Measurements from ENCODE around the gene CNST.
"Not testable (repeated sequence)": the region's sequence is repeated elsewhere in the genome, so short reads cannot be mapped to it uniquely, and the experiment has no call there.

The CNST gene

DNA sequence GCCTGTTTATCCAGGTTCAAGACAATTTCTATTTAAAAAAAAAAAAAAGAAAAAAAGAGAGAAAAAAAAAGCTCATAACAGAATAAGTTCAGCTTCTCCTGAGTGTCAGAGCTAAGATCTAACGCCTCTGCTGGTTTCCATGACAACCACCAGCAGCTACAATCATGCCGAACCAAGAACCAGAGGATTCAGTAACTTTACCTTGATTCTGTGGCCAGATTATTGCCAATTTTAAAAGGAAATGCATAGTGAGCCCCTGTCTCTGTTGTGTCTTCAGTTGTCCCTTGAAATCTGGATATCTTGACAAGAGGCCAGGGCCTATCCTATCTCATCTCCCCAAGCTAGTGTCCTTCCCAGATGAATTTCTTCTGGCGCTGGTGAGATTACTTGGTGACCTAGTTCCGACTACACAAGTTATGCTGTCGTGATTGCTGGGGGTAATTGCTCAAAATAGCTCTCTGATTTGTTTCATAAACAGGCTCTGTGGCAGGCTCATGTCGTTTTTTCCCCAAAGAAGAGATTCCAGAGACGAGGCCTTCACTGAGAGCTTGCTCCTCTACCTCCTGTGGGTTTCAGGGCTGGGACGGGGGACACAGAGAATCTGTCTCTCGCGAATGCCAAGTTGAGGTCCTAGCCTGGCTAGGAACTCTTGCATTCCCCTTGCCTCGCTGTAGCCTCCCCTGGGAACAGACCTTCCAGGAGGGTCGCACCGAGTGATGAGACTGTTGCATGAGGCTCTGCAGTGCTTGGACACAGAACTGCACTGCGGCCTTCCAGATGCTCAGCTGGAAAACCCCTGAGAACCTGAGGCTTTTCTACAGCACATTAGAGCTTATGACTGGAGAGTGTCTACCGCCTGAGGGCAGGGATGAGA, 125.6 kb downstream of the CNST start:
- DNase-seq: no peak
- H3K27me3 ChIP-seq: no peaks in the 10 kb centered on the region
- no peak overlapping the region for H3K4me3 ChIP-seq (ENCODE audit: low read depth, low read length)
- H3K4me1 ChIP-seq: 0 out of 2 replicates have a peak, but pooled peaks cover under 1% of the 10 kb centered on the region
- TF ChIP-seq, protein P1, sequence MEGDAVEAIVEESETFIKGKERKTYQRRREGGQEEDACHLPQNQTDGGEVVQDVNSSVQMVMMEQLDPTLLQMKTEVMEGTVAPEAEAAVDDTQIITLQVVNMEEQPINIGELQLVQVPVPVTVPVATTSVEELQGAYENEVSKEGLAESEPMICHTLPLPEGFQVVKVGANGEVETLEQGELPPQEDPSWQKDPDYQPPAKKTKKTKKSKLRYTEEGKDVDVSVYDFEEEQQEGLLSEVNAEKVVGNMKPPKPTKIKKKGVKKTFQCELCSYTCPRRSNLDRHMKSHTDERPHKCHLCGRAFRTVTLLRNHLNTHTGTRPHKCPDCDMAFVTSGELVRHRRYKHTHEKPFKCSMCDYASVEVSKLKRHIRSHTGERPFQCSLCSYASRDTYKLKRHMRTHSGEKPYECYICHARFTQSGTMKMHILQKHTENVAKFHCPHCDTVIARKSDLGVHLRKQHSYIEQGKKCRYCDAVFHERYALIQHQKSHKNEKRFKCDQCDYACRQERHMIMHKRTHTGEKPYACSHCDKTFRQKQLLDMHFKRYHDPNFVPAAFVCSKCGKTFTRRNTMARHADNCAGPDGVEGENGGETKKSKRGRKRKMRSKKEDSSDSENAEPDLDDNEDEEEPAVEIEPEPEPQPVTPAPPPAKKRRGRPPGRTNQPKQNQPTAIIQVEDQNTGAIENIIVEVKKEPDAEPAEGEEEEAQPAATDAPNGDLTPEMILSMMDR (IDR thresholded peaks at IDR 0.05; ENCODE audit: low read depth, low read length): no peak
- no peaks in the 10 kb centered on the region for H3K9me3 ChIP-seq
- no peaks in the 10 kb centered on the region for H3K36me3 ChIP-seq

DNA sequence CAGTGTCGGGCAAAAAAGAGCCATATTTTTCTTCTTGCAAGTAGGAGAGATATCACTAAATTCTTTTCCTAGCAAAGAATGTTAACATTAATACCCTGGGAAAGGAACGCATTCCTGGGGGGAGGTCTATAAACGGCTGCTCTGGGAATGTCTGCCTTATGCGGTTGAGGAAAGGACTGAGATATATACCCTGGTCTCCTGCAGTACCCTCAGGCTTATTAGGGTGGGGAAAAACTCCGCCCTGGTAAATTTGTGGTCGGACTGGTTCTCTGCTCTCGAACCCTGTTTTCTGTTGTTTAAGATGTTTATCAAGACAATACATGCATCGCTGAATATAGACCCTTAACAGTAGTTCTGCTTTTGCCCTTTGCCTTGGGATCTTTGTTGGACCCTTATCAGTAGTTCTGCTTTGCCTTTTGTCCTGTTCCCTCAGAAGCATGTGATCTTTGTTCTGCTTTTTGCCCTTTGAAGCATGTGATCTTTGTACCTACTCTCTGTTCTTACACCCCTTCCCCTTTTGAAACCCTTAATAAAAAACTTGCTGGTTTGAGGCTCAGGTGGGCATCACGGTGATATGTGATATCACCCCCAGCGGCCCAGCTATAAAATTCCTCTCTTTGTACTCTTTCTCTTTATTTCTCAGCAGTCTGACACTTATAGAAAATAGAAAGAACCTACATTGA, 128.1 kb downstream of the CNST start:
- H3K4me1 ChIP-seq; DNase-seq; H3K36me3 ChIP-seq; H3K4me3 ChIP-seq (ENCODE audit: low read depth, low read length); H3K9me3 ChIP-seq; H3K27me3 ChIP-seq: not testable (repeated sequence)

DNA sequence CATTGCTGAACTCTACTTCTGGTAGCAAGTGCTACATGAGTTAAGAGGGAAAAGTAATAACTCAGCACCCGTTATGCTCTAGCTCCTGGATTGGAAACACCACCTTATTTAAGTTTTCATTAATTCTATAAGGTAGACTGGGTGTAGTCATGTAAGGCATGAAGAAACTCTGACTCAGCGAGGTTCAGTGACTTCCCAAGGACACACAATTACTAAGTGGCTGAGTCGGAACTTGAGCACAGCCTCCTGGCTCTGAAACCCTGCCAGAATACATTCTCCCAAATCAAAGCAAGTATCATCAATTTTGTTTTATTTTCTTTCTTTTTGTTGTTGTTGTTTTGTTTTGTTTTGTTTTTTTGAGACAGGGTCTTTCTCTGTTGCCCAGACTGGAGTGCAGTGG, 128.9 kb downstream of the CNST start:
- Histone ChIP-seq H3K9me3 (no peaks in the 10 kb centered on the region), H3K4me1 (0 out of 2 replicates have a peak, but pooled peaks cover 2% of the 10 kb centered on the region), H3K27me3 (no peaks in the 10 kb centered on the region), H3K36me3 (no peaks in the 10 kb centered on the region), H3K4me3 (ENCODE audit: low read depth, low read length) (no peak overlapping the region)
- TF ChIP-seq, protein P1 (IDR thresholded peaks at IDR 0.05; ENCODE audit: low read depth, low read length): no peak
- no peak for DNase-seq

DNA sequence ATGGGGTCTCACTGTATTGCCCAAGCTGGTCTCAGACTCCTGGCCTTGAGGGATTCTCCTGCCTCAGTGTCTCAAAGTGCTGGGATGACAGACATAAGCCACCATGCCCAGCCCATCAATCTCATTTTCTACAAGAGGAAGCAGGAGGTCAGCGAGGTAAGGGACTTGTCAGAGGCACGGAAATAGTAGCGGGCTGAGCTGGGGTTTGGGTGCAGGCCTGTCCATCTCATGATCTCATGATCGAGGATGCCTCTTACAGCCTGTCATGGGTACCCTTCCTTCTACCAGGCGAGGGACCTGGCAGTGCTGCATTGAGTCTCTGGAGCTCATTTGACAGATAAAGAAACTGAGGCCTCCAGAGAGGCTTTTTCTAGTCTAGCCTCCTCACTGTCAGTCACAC, 129.4 kb downstream of the CNST start:
- Histone ChIP-seq H3K9me3 (no peaks in the 10 kb centered on the region), H3K4me1 (0 out of 2 replicates have a peak, but pooled peaks cover 2% of the 10 kb centered on the region), H3K27me3 (no peaks in the 10 kb centered on the region), H3K4me3 (ENCODE audit: low read depth, low read length) (no peak overlapping the region), H3K36me3 (no peaks in the 10 kb centered on the region)
- TF ChIP-seq, protein P1 (IDR thresholded peaks at IDR 0.05; ENCODE audit: low read depth, low read length): no peak
- no peak for DNase-seq

DNA sequence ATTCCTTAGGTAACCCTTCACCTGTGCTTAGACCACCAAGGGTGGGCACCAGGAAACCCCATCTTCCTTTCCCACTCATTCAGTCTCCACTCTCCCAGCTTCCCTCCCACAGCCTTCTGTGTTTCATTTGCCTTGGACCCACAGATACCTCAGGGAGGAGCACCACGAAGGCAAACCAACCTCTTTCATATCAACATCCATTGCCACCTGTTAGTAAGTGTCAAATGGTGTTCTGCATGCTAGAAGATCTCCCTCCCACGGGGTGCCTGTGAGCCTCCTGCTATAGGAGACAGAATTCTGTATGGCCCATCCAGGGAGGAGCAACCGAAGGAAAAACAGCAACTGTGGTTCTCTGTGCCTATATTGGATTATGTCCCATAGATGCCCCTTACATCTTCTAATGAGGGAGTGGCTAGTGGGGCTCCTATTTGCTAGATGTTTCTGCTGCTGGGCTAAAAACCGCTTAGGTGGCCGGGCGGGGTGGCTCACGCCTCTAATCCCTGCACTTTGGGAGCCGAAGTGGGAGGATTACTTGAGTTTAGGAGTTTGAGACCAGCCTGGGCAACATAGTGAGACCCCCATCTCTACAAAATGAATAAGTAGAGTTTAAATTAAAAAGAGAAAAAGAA, 132.3 kb downstream of the CNST start:
- TF ChIP-seq, protein P1 (IDR thresholded peaks at IDR 0.05; ENCODE audit: low read depth, low read length): no peak
- Histone ChIP-seq H3K9me3 (no peaks in the 10 kb centered on the region), H3K4me1 (0 out of 2 replicates have a peak, but pooled peaks cover 2% of the 10 kb centered on the region), H3K36me3 (no peaks in the 10 kb centered on the region), H3K4me3 (ENCODE audit: low read depth, low read length) (0 out of 2 replicates have a peak overlapping the region, but pooled peaks have one; percentile 13), H3K27me3 (no peaks in the 10 kb centered on the region)
- DNase-seq: no peak

DNA sequence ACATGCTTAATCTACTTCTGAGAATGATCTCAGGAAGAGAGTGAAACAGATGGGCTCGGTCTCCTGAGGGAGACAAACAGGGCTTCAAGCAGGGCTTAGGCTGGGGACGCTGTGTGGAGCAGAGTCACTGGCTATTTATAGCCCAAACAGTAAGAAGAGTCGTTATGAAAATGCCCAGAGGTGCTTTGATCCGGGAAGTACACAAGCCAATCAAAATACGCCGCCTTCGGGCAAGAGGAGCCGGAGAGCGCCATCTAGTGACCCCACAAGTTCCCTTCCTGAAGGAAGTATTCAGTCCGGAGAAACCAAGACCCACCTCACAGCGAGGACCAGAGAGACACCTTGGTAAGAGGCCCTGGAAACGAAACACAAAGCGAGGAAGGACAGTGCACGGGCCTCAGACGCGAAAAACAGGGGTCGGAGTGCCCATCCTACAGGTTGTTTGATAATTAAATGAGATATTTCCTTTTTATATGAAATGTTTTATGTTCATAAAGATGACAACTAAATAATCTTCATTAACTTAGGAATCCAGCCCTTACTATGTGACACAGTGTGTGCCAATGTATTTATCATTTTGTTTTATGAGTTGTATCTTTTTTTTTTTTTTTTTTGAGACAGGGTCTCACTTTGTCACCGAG, 133.0 kb downstream of the CNST start:
- H3K4me1 ChIP-seq: 0 out of 2 replicates have a peak, but pooled peaks cover 2% of the 10 kb centered on the region
- no peaks in the 10 kb centered on the region for H3K9me3 ChIP-seq
- no peaks in the 10 kb centered on the region for H3K36me3 ChIP-seq
- TF ChIP-seq, protein P1 (IDR thresholded peaks at IDR 0.05; ENCODE audit: low read depth, low read length): peak; percentile 93
- peak; percentile 92 for DNase-seq
- H3K27me3 ChIP-seq: no peaks in the 10 kb centered on the region
- 0 out of 2 replicates have a peak overlapping the region, but pooled peaks have one; percentile 13 for H3K4me3 ChIP-seq (ENCODE audit: low read depth, low read length)
